Endothelial cell of umbilical vein (primary cell): Measurements from ENCODE around the gene CSRP1.

Experiments
- EZH2 ChIP-seq: IDR thresholded peaks from 2 replicates; pipeline ENCODE4 v1.6.1; 2012; ENCODE audit warnings: borderline replicate concordance, low read depth, mild to moderate bottlenecking, moderate library complexity, low read length, inconsistent platforms; ENCODE audit not compliant: severe bottlenecking
- FOS ChIP-seq: IDR thresholded peaks from 2 replicates; pipeline ENCODE4 v1.6.1; 2011; ENCODE audit warnings: mild to moderate bottlenecking, low read length, moderate library complexity, borderline replicate concordance; ENCODE audit not compliant: insufficient read depth
- GATA2 ChIP-seq: IDR thresholded peaks from 2 replicates; pipeline ENCODE4 v1.7.0; 2011; ENCODE audit warnings: low read depth, mild to moderate bottlenecking, moderate library complexity, mixed read lengths, low read length; ENCODE audit not compliant: insufficient read length, insufficient read depth
- MYC ChIP-seq: IDR thresholded peaks from one replicate; pipeline ENCODE4 v1.6.1; 2011; ENCODE audit warnings: mild to moderate bottlenecking, low read depth, low read length
- POLR2A ChIP-seq: IDR thresholded peaks from 2 replicates; pipeline ENCODE4 v1.6.1; 2012; ENCODE audit warnings: low read depth, mild to moderate bottlenecking, control low read depth, low read length
- POLR2AphosphoS5 ChIP-seq: IDR thresholded peaks from 2 replicates; pipeline ENCODE4 v1.6.1; 2012; ENCODE audit warnings: low read depth, mild to moderate bottlenecking, control low read depth, low read length, moderate library complexity; ENCODE audit not compliant: insufficient read depth
- TF ChIP-seq, protein P1 (sequence below), 2 donors: IDR thresholded peaks; 1 replicate in 1 of 2; 2 replicates in 1 of 2; pipeline ENCODE4 v1.5.1; 2011; ENCODE audit warnings: low read length in 2 of 2, mild to moderate bottlenecking in 2 of 2, moderate library complexity in 2 of 2, control low read depth in 1 of 2, inconsistent platforms in 1 of 2, low read depth in 1 of 2; ENCODE audit not compliant: insufficient read depth in 1 of 2; ENCODE audit errors: extremely low read depth in 1 of 2
- TF ChIP-seq, protein P2 (sequence below): IDR thresholded peaks from 2 replicates; pipeline ENCODE4 v1.6.1; 2011; ENCODE audit not compliant: insufficient read depth, insufficient read length

DNA sequence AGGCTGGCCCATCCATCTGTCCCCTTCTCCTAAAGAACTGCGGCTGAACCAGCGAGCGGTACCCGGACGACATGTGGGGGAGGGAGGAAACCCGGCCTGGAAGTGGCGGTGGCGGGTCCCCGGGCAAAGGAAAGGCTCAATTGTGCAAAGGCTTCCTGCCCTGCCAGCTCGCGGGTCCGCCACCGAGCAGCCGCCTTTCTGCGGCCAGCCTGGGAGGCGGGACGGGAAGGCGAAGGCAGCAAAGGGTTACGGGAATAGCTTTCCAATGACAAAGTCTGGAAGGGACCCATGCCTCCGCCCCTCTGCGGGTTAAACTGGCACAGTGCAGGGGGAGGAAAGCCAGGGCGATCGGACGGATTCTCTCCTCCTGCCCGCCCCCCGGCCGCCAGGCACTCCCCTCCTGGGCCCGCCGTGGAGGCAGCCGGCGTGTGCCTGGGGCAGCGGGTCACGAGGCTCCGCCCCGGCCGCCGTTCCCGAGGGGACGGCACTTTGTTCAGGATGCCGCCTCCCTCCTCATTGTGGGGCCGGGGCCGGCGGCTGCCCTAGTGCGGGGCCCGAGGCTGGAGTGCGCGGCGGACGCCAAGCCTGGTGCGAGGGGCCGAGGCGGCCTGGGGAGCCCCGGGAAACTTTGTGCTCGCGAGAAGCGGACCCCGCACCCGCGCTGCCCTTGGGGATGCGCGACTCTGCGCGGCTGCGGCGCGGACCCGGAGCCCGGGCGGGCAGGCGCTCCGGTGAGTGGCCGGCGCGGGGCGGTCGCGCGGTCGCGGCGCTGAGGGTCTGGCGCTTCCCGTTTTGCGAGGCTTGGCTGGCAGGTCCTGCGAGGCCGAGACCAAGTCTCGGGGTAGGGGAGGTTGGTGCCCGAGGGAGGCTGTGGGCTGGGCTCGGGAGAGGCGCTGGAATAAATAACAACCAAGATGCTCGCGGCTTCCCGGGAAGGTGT, 32.0 kb upstream of the CSRP1 start, which contains the start of gene NAV1:
- TF ChIP-seq EZH2 (no peak), POLR2A (peak; percentile 85), MYC (no peak), POLR2AphosphoS5 (no peak), GATA2 (no peak), FOS (no peak)
- TF ChIP-seq, protein P1, sequence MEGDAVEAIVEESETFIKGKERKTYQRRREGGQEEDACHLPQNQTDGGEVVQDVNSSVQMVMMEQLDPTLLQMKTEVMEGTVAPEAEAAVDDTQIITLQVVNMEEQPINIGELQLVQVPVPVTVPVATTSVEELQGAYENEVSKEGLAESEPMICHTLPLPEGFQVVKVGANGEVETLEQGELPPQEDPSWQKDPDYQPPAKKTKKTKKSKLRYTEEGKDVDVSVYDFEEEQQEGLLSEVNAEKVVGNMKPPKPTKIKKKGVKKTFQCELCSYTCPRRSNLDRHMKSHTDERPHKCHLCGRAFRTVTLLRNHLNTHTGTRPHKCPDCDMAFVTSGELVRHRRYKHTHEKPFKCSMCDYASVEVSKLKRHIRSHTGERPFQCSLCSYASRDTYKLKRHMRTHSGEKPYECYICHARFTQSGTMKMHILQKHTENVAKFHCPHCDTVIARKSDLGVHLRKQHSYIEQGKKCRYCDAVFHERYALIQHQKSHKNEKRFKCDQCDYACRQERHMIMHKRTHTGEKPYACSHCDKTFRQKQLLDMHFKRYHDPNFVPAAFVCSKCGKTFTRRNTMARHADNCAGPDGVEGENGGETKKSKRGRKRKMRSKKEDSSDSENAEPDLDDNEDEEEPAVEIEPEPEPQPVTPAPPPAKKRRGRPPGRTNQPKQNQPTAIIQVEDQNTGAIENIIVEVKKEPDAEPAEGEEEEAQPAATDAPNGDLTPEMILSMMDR (IDR thresholded peaks at IDR 0.05; ENCODE audit: extremely low read depth in 1 of 2, insufficient read depth in 1 of 2, low read depth in 1 of 2, low read length in 2 of 2): no peak
- TF ChIP-seq, protein P2, sequence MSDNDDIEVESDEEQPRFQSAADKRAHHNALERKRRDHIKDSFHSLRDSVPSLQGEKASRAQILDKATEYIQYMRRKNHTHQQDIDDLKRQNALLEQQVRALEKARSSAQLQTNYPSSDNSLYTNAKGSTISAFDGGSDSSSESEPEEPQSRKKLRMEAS: no peak
